IPS-NIHi7 (cell line): Measurements from ENCODE around the gene POLR2A.
"Not testable (repeated sequence)": the region's sequence is repeated elsewhere in the genome, so short reads cannot be mapped to it uniquely, and the experiment has no call there.

ENCODE experiments used
- DNase-seq: peaks from one replicate; pipeline ENCODE4 v3.0.0; 2012; ENCODE audit warnings: mixed read lengths; ENCODE audit errors: extremely low spot score

POLR2A gene

DNA sequence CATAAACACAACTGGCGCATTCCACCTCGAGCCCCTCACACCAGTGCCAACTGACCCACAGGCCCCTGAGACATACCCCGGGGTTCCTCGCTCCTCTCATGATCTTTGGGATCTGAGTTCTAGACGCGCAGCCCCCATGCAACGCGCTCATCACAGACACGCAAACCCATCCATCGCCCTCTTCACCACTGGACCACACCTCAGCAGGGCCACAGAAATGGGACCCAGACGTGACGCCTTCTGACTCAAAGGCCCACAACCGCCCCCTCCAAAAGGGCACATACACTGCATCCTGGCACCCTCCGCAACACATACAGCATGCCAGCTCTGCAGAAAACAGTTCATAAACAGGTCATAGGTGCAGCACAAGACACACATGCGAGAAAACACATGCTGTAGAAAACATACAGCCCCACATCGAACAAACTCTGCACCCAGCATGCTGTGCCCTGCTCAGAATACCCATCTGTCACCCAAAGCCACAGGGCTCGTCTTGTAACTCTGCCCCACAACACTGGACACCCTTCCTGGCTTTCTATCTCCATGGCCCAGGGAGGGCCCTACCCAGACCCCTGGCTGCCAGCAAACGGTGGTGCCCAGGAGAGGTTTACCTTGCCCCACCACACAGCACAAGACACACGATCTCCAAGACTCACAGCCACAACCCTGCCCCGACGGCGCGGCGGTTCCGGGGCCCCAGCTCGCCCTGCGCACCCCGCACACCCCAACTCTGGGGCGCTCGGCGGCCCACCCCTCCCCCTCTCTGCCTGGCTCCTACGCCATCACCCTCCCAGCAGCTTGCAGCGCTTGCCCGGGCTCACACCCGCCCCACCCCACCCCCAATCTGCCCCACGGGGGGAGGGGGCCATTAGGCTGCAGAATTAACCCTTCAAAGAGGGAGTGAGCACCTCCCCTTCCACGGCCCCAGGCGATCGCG is 5.6 kb upstream of the POLR2A start:
- DNase-seq: peak; percentile 58

- DNase-seq: peak; percentile 63
Measured at GRCh38 chr17:7479213-7480088, 4.7 kb upstream of the POLR2A start, which contains the start of gene ZBTB4. ZBTB4 (minus strand) TSS chr17:7479631; CDS start chr17:7466801, 12,830 bp downstream.

DNA sequence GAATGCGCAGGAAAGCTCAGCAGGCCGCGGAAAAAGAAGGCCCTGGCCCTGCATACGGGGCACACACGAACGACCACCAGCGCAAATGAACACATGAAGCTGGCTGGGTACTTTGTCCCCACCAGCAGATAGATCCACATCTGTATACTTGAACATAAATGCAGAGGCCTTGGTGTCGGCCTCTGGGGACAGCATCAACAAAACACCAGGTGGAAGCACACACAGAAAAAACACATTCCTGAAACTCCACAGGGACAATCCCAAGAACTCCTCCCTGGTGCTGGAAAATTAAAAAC is 4.1 kb upstream of the POLR2A start:
- no peak for DNase-seq

DNA sequence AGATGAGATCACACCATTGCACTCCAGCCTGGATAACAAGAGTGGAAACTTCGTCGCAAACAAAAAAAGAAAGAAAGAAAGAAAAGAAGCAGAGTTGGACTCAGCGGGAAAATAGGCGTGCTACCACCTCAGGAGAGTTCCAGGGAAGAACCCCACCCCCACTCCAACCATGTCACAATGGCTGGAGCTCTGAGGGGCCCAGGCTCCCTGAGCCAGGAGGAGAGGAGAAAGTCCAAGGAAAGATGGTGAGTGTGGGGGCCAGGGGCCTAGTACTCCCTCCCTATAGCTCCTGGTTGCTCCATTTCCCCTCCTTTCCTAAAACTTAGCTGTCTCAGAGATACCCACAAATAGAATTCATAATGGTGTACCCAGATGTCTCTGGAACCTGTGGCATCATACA is 2.9 kb upstream of the POLR2A start, which contains the start of gene SLC35G6:
Gene SLC35G6 (plus strand): TSS at position 172 of the 400 bp plus-strand sequence. CDS start 71 bp downstream, at position 243.
- not testable (repeated sequence) for DNase-seq

- not testable (repeated sequence) for DNase-seq
Measured at GRCh38 chr17:7481842-7482741, 2.1 kb upstream of the POLR2A start.

DNA sequence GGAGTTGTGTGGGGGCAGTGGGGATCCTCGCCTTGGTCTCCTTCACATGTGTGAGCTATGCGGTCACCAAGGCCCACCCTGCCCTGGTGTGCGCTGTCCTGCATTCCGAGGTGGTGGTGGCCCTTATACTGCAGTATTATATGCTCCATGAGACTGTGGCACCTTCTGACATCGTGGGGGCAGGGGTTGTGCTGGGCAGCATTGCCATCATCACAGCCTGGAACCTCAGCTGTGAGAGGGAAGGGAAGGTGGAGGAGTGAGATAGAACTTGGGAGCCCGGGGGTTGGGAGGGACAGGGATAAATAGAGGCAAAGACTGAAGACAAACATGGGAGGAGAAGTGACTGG is 1.5 kb upstream of the POLR2A start:
- not testable (repeated sequence) for DNase-seq

DNA sequence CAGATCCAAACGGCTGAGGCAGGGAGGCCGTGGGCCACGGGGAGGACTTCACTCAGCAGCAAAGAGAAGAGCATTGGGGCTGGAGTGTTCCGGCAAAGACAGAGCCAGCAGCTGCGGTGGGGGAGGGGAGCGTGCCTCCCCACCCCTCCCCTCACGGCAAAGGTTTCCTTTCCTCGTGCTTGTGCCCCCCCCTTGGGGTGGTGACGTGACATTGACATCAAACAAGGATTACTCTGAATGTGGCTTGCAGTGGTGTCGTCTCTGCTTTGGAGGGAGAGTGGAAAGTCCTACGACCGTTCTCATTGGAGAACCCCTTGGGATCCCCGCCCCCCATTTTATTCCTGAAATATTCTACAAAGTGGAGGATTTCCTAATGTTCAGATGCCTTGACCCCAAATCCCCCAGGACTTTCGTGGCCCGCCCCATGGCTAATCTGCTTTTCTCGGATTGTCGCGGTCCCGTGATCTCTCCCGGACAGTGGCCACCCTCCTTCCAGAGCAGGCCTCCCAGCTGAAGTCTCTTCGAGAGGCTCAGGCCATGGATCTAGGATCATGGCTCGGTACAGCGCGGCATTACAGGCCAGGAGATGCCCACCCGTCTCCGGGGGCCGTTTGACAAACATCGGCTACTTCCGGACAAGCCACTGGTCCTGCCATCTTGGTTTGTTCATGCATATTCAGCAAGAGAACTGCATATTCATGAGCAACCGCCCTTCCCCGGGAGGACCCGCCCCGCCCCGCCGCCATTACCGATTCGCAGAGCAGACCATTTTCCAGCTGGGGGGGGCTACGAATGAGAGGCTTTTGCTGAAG is 705 bp upstream of the POLR2A start:
- DNase-seq: peak; percentile 88

DNA sequence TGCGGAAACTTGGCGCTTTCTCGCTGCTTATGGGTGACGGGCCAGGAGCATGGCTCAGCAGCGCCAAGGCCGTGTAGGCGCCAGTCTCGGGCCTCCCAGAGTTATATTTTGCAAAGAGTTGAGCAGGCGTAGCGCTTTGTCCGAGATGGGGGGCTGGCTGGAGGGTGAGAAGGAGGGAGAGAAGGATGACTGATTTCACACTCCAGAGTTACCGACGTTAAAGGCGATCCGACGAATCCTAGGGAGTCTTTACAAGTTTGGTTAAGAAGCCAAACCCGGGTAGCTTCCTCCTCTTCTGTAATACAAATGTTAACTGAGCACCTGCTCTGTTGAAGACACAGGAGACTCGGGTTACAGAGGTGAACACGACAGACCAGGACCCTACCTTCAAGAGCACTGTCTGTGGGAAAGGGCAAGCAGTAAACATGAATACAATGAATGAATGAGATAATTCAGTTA is 782 bp downstream of the POLR2A start:
- no peak for DNase-seq

DNA sequence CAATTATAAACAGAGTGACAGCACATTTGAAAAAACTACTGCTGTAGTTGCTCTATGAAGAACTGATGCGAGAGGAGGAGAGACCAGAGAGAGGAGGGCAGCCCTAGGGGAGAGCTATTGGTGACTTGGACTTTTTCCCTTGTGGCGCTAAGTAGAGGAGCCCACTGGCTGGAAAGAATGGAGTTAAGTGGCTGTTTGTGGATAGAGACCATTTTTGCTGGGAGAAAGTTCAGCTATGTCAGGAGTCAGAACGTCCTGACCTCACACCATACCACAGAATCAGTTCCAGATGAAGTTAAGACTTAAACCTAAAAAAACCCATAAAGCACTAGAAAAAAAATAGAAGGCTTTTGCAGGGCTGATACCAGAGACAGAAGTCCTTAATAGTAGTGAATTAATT is 2.0 kb downstream of the POLR2A start:
- no peak for DNase-seq

- no peak for DNase-seq
Measured at GRCh38 chr17:7490144-7490543, 6.0 kb downstream of the POLR2A start.

GRCh38 chr17:7491583-7491982 is 7.4 kb downstream of the POLR2A start:
- no peak for DNase-seq

DNA sequence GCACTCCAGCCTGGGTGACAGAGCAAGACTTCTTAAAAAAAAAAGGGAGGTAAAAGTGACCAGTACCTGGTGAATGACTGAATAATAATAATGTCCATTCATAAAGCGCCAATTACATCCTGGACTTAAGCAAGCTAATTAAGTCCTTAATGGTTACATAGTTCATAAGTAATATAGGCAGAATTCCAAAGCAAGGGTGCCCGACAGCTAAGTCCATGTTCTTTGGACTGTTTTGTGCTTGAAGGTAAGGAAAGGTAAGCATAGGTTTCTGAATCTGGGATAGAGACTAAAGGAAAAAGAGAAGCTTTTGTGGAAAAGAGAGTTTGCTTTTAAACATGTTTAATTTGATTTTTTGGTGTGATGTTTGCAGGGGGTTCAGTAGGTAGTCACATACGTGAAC is 9.8 kb downstream of the POLR2A start:
- DNase-seq: no peak

DNA sequence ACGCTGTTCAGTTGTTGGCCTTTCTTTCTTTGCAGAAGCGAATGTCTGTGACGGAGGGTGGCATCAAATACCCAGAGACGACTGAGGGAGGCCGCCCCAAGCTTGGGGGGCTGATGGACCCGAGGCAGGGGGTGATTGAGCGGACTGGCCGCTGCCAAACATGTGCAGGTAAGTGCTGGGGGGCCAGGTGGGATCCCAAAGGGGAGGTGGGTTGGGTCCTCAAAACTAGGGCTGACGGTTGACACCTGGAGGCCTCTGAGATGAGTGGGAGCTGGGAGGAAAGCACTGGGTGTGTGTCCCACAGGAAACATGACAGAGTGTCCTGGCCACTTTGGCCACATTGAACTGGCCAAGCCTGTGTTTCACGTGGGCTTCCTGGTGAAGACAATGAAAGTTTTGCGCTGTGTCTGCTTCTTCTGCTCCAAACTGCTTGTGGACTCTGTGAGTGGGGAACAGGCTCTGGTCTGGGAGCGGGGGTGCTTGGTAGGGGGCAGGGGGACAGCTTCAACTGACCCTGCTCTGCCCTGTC is 11.8 kb downstream of the POLR2A start:
- no peak for DNase-seq

DNA sequence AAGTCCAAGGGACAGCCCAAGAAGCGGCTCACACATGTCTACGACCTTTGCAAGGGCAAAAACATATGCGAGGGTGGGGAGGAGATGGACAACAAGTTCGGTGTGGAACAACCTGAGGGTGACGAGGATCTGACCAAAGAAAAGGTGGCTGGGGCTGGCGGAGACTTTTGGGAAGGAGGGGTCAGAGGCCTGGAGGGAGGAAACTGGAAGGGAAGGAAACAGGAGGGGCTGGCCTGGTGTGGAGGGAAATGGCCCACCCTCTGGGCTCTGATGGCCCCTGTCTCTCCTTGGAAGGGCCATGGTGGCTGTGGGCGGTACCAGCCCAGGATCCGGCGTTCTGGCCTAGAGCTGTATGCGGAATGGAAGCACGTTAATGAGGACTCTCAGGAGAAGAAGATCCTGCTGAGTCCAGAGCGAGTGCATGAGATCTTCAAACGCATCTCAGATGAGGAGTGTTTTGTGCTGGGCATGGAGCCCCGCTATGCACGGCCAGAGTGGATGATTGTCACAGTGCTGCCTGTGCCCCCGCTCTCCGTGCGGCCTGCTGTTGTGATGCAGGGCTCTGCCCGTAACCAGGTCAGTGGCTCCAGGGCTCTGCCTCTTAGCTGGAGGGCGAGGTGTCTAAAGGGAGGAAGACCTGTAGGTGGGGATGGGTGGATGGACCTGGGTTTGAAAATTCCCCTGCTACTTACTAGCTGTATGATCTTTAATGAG is 12.5 kb downstream of the POLR2A start:
- no peak for DNase-seq

- DNase-seq: no peak
Measured at GRCh38 chr17:7497228-7497627, 13.1 kb downstream of the POLR2A start.

- no peak for DNase-seq
Measured at GRCh38 chr17:7497636-7498035, 13.5 kb downstream of the POLR2A start.

DNA sequence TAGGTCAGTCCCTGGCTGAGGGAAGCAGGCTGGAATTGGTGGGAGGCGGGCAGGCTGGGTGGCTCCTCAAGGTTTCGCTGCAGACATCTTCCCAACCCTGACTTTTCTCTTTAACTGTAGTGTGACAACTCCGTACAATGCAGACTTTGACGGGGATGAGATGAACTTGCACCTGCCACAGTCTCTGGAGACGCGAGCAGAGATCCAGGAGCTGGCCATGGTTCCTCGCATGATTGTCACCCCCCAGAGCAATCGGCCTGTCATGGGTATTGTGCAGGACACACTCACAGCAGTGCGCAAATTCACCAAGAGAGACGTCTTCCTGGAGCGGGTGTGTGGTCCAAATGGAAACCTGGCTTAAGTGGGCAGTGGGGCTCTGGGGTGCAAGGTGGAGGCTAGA is 15.0 kb downstream of the POLR2A start:
- DNase-seq: no peak

DNA sequence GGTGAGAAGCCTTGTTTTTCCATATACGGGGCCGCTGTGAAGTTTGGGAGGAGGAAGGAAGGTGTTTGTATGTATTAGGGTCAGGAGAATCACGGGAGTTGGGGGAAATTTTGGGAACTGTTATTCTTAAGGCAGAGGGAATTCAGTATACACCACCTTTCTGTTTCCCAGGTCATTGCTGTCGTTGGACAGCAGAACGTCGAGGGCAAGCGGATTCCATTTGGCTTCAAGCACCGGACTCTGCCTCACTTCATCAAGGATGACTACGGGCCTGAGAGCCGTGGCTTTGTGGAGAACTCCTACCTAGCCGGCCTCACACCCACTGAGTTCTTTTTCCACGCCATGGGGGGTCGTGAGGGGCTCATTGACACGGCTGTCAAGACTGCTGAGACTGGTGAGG is 17.6 kb downstream of the POLR2A start:
- no peak for DNase-seq

GRCh38 chr17:7502171-7502847 is 18.1 kb downstream of the POLR2A start:
- no peak for DNase-seq
